NCI-H1105 (cell line): ENCODE results near the gene BIN1.

Experiments
- DNase-seq: peaks from one replicate; lab custom pipeline; 2025; lab: John Stamatoyannopoulos, UW

The BIN1 gene

DNA sequence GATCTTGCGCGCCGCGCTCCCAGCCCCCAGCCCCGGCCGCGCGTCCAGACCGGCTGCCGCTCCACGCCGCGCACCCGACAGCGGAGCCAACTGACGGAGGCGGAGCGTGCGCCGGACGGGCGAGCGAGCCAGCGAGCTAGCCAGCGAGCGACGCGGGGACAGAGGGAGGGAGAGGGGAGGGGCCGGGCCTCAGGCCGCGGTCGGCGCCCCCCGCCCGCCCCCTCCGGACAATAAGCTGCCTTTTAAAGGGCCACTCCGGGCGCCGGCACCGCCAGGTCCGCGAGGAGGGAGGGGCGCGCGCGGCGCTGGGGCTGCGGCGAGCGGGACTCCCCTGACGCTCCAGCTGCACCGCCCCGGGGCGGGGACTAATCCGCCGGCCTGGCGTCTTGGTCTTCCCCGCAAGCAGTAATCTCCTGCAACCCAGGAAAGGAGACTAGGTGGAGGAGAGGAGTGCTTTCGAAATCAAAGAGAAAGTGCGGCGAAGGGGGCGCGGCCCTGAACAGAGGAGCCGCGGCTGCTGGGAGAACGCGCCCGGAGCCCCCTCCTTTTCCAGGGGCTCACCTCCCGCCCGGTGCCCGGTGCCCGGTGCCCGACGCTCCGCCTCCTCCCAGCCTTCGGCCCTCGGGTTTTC lies at the start of gene BIN1:
TSS of gene BIN1 (minus strand) at position 164 of the 631 bp plus-strand sequence. CDS start 211 bp downstream, outside the sequence.
- DNase-seq: peak; percentile 60

- DNase-seq: no peak
Observed at GRCh38 chr2:127155947-127156346, 49.0 kb upstream of the BIN1 start.

DNA sequence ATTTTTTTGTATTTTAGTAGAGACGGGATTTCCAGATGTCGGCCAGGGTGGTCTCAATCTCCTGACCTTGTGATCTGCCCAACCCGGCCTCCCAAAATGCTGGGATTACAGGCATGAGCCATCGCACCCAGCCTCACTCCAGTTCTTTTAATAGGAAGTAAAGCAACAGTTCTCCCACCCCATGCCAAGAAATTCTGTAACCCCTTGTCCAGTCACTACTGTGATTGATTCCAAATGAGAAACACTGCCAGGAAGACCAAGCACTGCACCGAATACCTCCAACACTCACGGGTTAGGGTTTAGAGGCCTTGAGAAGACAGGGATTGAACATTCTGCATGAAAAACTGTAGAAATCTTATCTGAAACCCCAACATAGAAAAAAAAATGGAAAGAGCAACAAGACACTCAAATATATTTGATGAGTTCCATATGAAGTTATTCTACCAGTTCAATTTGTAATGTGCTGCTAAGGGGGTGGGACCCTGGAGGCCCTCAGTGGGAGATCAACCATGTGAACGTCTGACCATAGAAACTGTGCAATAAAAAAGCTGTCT lies 48.2 kb upstream of the BIN1 start:
- no peak for DNase-seq

GRCh38 chr2:127154396-127154795 lies 47.4 kb upstream of the BIN1 start:
- DNase-seq: no peak

DNA sequence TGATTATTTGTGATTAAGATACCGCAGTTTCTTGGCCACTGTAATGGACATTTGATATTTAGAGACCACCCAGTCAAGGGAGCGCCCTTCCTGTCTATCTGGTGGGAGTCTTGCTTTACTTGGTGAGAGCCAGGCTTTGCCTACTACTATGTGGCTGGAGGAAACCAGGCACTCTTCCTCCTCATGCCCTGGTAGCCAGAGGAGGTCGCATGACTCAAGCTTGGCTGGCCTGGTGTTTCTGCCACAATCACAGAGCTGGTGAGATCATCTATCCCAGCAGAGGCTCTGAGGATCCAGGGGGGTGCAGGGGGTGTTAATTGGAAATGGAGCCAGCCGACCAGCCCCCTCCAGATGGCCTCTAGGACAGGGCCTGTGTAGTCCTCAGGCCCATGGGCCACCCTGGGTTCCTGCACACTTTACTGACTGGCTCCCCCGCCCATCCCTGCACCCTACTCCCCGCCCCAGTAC lies 46.8 kb upstream of the BIN1 start:
- DNase-seq: no peak

DNA sequence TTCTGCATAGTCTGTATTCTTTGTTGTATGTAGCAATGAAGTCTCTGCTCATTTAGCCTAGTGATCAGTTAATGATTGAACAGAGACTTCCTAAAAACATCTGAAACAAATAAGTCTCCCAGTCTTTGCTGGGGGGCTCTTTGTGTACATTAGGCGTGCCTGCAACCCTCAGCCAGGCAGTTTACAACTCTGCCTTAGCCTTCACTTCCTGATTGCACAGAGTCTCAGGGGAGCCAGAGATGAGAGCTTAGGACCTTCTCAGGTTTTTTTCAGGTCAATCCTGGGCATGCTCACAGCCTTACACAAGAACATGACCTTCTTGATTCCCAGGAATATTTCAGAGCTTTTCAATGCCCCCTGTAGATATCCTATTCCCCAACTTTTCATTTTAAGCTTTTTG lies 44.0 kb upstream of the BIN1 start:
- DNase-seq: no peak

- no peak for DNase-seq
Observed at GRCh38 chr2:127149384-127149783, 42.4 kb upstream of the BIN1 start.

GRCh38 chr2:127146820-127147502 lies 40.0 kb upstream of the BIN1 start:
- DNase-seq: no peak

GRCh38 chr2:127146071-127146725 lies 39.2 kb upstream of the BIN1 start:
- no peak for DNase-seq

- DNase-seq: no peak
Observed at GRCh38 chr2:127145280-127145895, 38.4 kb upstream of the BIN1 start.

GRCh38 chr2:127143841-127144782 lies 37.2 kb upstream of the BIN1 start:
- DNase-seq: no peak

DNA sequence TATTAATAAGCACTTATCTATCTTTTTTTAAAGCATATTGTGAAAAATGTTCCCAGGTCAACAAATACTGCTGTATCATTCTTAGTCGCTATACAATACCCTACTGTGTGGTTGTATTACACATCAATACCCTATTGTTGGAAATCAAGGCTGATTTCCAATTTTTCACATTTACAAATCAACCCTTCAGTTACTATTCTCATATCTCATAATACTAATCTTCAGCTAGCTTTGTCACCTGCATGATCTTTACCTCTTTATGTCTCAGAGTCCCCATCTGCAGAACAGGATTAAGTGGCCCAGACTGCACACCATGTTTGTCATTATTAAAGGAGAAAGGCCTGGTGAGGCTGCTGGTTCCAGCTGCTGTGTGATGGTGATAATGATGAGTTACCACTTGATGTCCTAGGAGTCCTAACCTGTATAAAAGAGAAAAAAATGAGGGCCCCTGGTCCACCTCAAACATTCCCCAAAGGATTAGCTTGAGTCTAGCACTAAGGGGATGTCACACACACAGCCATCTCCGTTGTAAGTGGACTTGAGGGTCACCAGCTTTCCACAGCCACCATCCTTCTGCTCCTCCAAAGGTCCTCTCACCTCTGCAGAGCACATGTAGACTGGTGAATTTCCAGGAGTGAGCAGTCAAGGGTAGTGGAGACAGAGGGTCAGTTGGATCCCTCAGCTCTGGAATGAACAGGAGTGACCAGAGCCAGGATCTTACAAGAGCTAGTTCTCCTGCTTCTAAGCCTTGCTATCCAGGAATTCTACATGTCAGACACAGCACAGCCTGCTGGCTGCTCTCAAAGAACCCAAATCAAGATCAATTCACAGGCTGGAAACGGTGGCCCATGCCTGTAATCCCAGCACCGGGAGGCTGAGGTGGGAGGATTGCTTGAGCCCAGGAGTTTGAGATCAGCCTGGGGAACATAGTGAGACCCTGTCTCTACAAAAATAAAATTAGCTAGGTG lies 36.0 kb upstream of the BIN1 start:
- no peak for DNase-seq

DNA sequence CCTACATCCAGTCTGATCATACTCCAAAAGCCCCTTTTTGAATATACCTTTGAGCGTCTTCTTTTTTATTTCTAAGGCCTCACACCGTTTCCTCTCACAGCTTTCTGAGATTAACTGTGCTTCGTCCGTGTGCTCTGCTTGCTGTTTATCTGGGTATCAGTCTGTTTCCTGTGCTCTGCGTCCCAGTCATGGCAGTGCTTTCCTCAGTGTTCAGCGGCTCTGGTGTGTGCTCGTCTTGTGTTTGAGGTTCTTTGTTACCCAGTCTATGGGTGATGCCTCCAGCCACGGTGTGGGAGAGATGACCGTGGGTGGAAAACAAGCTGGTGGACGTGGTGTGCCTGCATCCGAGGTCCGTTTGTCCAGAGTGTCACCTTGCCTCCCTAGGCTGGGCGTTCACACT lies 33.6 kb upstream of the BIN1 start:
- no peak for DNase-seq

- no peak for DNase-seq
Observed at GRCh38 chr2:127139766-127140165, 32.8 kb upstream of the BIN1 start.

GRCh38 chr2:127138281-127138680 lies 31.3 kb upstream of the BIN1 start:
- DNase-seq: no peak

DNA sequence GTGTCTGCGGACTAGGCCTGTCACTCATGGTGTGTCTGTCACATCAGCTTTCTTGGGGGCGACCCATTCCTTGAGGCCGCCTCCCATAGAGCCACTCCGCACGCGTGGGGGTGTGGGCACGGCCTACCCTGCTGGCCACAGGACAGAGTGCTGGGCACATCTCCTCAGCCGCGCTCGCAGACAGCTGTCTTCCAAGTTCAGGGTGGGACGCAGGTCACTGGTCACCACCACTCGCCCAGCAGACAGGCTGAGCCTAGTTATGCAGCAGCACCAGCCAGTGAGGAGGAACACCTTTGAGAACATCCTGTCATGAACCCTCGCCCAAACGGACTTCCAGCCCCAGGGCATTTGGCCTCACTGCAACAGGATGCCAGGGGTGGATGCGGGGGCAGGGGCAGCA lies 30.8 kb upstream of the BIN1 start:
- DNase-seq: no peak

DNA sequence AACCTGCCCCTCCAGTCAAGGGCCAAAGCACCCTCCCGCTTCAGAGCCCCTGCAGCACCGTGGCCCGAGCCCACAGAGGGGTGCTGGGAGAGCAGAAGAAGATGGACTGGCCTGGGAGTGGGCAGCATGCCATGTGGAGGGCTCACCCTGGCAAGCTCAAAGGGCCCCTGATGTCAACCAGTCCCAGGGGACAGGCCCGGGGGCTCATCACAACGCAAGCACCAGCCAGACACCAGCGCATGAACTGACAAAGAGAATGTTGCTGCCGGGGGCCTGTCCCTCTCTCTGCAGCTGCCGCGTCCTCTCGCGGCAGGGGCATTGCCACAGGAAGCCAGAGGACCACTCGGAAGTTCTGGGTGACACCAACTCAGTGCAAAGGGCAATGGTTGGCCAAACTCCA lies 30.3 kb upstream of the BIN1 start:
- DNase-seq: no peak

GRCh38 chr2:127134833-127135830 lies 28.2 kb upstream of the BIN1 start:
- DNase-seq: no peak

GRCh38 chr2:127134235-127134634 lies 27.3 kb upstream of the BIN1 start:
- no peak for DNase-seq
